MM.1S (cell line): ENCODE measurements around the gene FHL3.

Experiments used
- CTCF ChIP-seq: fragments of 300-600 bp; sonication (generic); IDR thresholded peaks from 2 replicates; pipeline ENCODE4 v1.5.1; 2016; ENCODE audit warnings: antibody characterized with exemption, low read length, mixed read lengths
- EZH2 ChIP-seq: fragments of 300-600 bp; sonication (generic); optimal IDR thresholded peaks from 2 replicates; pipeline ENCODE3; 2017; ENCODE audit warnings: low read depth, mild to moderate bottlenecking, antibody characterized with exemption, low read length, mixed read lengths
- EZH2phosphoT487 ChIP-seq: fragments of 300-600 bp; sonication (generic); IDR thresholded peaks from 2 replicates; pipeline ENCODE4 v1.6.1; 2018; ENCODE audit warnings: antibody characterized with exemption, low read length

- no peak for TF ChIP-seq EZH2
- TF ChIP-seq CTCF: no peak
- TF ChIP-seq EZH2phosphoT487: no peak
Measured at GRCh38 chr1:38043036-38043747, 37.9 kb upstream of the FHL3 start.
